Motor neuron (in vitro differentiated cells): ENCODE data around the gene RBM4B. TPM values are rescaled to one million over a fixed set of nuclear protein-coding genes. Genes with fewer than 3 reads are reported as not detected.

ENCODE experiments used
- ATAC-seq, 8 experiments: fragments of 200-7000 bp; cut with Tn5 transposase; replicated peaks in 6 of 8; 2 replicates each; pipeline ENCODE4 v1.8.0; 2021; ENCODE audit warnings: mild to moderate bottlenecking in 8 of 8, moderate library complexity in 8 of 8
- H3K27ac ChIP-seq, 2 donors: fragments of 250-450 bp; sonication (Bioruptor Pico); 2 replicates each; pipeline ENCODE4 v1.9.0; 2021; ENCODE audit warnings: antibody characterized with exemption in 2 of 2, mild to moderate bottlenecking in 2 of 2, moderate library complexity in 1 of 2
- H3K4me1 ChIP-seq, 2 donors: fragments of 250-450 bp; sonication (Bioruptor Pico); replicated peaks in 1 of 2; 2 replicates each; pipeline ENCODE4 v1.6.1; 2021; ENCODE audit warnings: antibody characterized with exemption in 2 of 2, mild to moderate bottlenecking in 2 of 2, moderate library complexity in 1 of 2
- H3K4me3 ChIP-seq, 5 donors: fragments of 250-450 bp; sonication (Bioruptor Pico); 2 replicates each; pipeline ENCODE4 v1.9.0; 2021; ENCODE audit warnings: antibody characterized with exemption in 5 of 5, mild to moderate bottlenecking in 5 of 5, moderate library complexity in 4 of 5
- whole genome bisulfite sequencing, 10 experiments: fragments of 450-650 bp; shearing (Covaris generic); methylation state at CpG; one replicate each; pipeline ENCODE4 v1.0.0; 2022; 5-methylcytosine and 5-hydroxymethylcytosine counted together
- in situ Hi-C, 9 experiments: fragments of 400-800 bp; cut with MboI; loops; one replicate each; pipeline ENCODE4 v1.15.0; 2021; ENCODE audit warnings: low sequenced_read_pairs in 9 of 9, low pct_unique_long_range_greater_than_20kb in 2 of 9; ENCODE audit not compliant: unreplicated experiment in 9 of 9
- total RNA-seq, 8 experiments: library from RNA; unstranded; fragments of 300-600 nt; gene quantifications; 2 replicates each; pipeline versions ENCODE4 v1.2.3 to v1.2.4, GENCODE V29; 2022

The RBM4B gene
- total RNA-seq, 8 experiments from 2014 or later, result 14.9 to 59.5 (median 47.7) TPM

DNA sequence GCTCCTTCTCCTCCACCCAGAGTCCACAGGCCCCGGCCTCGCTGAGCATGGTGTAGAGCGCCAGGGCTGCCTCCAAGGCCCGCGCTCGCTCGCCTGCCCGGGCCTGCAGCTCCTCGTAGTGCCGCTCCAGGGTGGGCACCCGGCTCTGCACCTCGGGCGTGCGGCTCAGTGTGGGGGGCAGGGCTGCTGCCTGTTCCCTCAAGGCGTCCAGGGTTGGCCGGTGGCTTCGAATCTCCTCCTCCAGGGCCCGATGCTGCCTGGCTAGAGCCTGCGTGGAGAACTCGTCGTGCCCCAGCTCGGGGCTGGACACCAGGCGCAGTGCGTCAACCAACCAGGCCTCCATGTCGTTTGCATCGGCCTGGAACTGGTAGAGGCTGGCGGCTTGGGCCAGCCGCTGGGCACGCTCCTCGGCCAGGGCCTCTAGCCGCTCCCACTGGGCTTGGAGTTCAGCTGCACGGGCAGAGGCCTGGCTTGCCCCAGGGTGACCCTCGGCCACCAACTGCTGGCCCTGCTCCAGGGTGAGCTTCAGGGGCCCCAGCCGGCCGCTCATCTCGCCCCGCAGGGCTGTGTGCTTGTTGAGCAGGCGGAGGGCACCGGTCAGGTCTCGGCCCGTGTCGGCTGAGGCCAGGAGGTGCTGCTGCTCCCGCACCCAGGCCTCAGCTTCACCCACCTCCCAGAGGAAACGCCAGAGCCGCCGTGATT, 27.1 kb upstream of the RBM4B start:
- peak in 2 of 8 experiments; percentile 9 to 22 for ATAC-seq
- WGBS, 10 experiments, result 80 to 100% (median 97%) methylated on average over 3 to 11 of the region's 46 CpGs; no CpG with 5 or more reads in 6 of the 10 experiments
- Histone ChIP-seq H3K4me1 (no peaks in the 10 kb centered on the region), H3K4me3 (no peak overlapping the region), H3K27ac (no peak overlapping the region)
- in situ Hi-C loops, result loop anchor here in 1 of 9 experiments (25.0 kb wide), 1 partner anchor 107 kb away; no protein-coding TSS in a partner anchor

DNA sequence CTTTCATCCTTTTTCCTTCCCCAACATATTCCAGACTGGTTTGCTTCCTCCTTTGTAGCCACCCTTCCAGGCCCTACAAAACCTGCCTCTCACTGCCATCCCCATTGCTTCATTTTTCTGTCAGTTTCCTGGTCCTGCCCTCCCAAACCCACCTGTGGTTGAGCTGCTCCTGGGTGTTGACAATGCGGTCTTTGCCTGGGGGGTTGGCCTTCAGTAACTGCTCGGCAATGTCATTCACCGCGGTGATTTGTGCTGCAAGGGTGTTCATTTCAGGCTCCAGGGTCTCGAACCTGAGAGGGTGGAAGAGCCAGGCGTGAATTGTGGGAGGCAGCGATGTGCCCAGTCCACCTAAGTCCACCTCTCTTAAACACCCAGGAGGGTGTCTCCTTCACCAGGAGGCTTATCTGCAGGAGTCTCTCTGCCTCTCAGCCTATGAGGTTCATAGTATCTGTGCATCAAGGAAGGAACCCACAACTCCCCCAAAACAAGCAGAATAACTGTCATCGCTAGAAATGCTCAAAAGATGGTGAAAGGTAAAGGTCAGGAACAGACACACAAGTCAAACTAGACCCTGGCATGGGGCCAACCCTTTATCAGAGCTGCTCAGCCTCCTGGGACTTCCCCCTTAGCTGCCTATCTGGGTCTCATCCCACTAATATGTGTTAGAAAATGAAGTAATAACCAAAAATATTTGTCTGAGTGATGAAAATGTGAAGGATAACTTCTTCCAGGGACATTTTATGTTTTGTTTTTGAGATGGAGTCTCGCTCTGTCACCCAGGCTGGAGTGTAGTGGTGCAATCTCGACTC, 23.9 kb upstream of the RBM4B start:
- H3K4me3 ChIP-seq, result no peak overlapping the region
- WGBS, 10 experiments, result 84 to 100% (median 100%) methylated on average over 1 to 9 of the region's 10 CpGs; no CpG with 5 or more reads in 1 of the 10 experiments
- ATAC-seq, result no peak
- in situ Hi-C loops, result loop anchor here in 1 of 9 experiments (25.0 kb wide), 1 partner anchor 111 kb away; no protein-coding TSS in a partner anchor
- no peaks in the 10 kb centered on the region for H3K4me1 ChIP-seq
- no peak overlapping the region for H3K27ac ChIP-seq

DNA sequence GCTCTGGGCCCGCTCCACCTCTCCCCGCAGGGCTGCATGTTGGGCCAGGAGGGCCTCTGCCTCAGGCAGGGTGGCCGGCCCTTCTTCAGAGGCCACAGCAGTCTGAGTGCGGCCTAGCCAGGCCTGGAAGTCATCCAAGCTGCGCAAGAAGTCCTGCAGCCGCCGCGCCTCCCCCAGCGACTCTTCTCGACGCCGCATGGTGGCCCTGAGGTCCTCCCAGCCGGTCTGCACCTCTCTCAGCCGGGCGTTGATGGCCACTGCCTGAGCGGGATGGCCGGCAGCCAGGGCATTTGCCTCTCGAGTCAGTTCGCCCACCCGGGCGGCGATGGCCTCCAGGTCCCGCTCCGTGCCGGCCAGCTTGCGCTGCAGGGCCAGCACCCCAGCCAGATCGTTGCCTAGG, 23.1 kb upstream of the RBM4B start:
- Histone ChIP-seq H3K4me3 (no peak overlapping the region), H3K27ac (no peak overlapping the region), H3K4me1 (no peaks in the 10 kb centered on the region)
- 84 to 100% (median 90%) methylated on average over 3 to 11 of the region's 27 CpGs; no CpG with 5 or more reads in 6 of the 10 experiments for WGBS, 10 experiments
- in situ Hi-C loops, result loop anchor here in 1 of 9 experiments (25.0 kb wide), 1 partner anchor 112 kb away; no protein-coding TSS in a partner anchor
- ATAC-seq, result no peak

DNA sequence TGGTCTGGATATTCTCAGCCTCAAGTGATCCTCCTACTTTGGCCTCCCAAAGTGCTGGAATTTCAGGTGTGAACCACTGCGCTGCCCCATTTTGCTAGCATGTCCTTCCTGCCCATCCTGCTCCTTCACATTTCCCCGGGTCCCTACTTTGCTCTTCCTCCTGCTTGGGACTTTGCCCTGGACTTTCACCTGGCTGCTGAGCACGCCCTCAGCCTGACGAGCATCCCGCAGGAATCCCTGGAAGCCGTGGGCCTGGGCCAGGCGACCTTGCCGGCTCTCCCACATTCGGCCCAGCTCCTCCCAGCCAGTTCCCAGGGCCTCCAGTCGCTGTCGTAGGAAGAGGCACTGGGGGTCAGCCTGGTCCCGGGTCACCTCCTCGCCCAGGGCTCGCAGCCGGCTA, 22.6 kb upstream of the RBM4B start:
- WGBS, 10 experiments, result 0 to 100% (median 94%) methylated on average over 1 to 8 of the region's 15 CpGs; no CpG with 5 or more reads in 3 of the 10 experiments
- ATAC-seq, result no peak
- no peak overlapping the region for H3K4me3 ChIP-seq
- no peak overlapping the region for H3K27ac ChIP-seq
- H3K4me1 ChIP-seq, result no peaks in the 10 kb centered on the region
- in situ Hi-C loops, result loop anchor here in 1 of 9 experiments (25.0 kb wide), 1 partner anchor 112 kb away; no protein-coding TSS in a partner anchor

DNA sequence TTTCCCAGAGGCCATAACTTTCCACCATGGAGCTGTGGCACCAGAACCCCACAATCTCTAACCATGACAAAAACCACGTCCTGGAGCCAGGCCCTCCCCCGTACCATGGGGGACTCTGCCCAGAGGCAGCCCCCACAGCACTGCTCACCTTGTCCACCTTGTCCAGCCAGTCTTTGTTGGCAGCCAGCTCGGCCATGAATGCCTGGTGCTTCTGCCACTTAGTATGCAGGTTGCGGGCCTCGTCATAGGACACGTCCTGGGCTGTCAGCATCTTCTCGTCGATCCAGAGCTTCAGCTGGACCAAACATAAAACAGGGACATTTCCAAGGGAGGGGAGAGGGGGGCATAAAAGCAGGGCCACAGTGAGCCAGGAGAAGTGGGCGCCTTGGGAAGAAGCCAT, 20.8 kb upstream of the RBM4B start:
- Histone ChIP-seq H3K4me1 (no peaks in the 10 kb centered on the region), H3K27ac (no peak overlapping the region), H3K4me3 (no peak overlapping the region)
- 91 to 98% methylated on average over 4 to 7 of the region's 9 CpGs; no CpG with 5 or more reads in 8 of the 10 experiments for WGBS, 10 experiments
- in situ Hi-C loops, result loop anchor here in 5 of 9 experiments (10.0 to 25.0 kb wide), 2 partner anchors 136 to 286 kb away; partner anchors contain the start of gene NPAS4 (in 3 of the 5)
- ATAC-seq, result no peak

DNA sequence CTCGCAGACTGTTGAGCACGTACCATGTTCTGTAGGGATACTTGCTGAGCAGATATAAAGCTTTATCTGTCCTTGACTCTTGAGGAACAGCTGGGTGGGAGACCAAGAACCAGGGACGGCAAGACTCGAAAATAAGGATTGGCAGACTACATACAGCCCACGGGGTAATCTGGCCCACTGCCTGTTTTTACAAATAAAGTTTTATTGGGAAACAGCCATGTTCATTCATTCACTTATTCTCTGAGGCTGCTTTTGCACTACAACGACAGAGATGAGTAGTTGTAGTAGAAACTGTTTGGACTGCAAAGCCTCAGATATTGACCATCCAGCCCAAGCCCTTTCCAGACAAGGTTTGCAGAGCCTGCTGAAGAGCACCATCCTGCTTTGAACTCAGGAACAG, 20.3 kb upstream of the RBM4B start:
- no peak overlapping the region for H3K4me3 ChIP-seq
- H3K4me1 ChIP-seq, result no peaks in the 10 kb centered on the region
- WGBS, 10 experiments, result 59 to 100% (median 84%) methylated on average over 1 to 6 of the region's 6 CpGs; no CpG with 5 or more reads in 1 of the 10 experiments
- no peak overlapping the region for H3K27ac ChIP-seq
- in situ Hi-C loops, result loop anchor here in 5 of 9 experiments (10.0 to 25.0 kb wide), 2 partner anchors 137 to 286 kb away; partner anchors contain the start of gene NPAS4 (in 3 of the 5)
- no peak for ATAC-seq

DNA sequence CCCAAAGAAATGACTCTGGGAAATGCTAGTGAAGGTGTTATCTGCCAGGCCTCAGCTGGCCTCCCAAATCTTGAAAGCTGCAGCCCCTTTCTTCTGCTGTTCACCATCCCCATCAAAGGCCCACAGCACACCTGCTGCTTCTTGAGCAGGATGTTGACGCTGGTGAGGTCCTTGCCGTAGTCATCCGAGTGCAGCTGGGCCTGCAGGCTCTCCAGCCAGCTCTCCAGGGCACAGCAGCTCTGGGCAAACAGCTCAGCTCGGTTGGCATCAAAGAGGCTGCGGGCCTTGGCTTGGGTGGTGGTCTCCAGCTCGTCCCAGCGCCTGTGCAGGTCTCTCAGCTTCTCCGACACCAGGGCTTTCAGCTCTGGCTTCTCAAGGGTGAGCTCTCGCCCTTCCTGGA, 18.5 kb upstream of the RBM4B start:
- in situ Hi-C loops, result loop anchor here in 5 of 9 experiments (10.0 to 25.0 kb wide), 2 partner anchors 139 to 284 kb away; partner anchors contain the start of gene NPAS4 (in 3 of the 5)
- Histone ChIP-seq H3K4me3 (no peak overlapping the region), H3K4me1 (no peaks in the 10 kb centered on the region), H3K27ac (no peak overlapping the region)
- ATAC-seq, result no peak
- WGBS, 10 experiments, result 40 to 96% (median 70%) methylated on average over 1 to 5 of the region's 9 CpGs; no CpG with 5 or more reads in 5 of the 10 experiments

DNA sequence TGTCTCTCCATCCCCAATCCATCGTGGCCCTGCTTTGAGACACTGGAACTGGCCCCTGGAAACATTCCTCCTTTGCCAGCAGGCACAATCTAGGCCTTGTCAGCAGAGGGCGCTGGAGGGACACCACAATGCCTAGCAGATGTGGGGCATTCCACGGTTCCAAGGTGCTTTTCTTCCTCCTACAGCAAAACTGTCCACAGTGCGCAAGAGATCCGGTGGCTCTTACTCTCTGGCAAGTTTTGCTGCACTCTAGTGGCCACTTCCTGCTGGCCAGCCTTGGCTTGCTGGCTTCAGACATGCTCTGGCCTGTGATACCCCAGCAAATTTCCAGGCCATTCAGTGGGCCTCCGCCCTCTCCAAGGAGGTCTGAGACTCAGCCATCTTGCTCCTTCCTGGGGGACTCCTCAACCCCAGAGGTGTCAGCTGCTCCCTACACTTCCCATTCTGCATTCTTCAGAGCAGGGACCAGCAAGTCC, 17.1 kb upstream of the RBM4B start:
- 0 to 67% (median 7%) methylated on average over 1 to 6 of the region's 6 CpGs; no CpG with 5 or more reads in 3 of the 10 experiments for WGBS, 10 experiments
- Histone ChIP-seq H3K27ac (no peak overlapping the region), H3K4me3 (no peak overlapping the region), H3K4me1 (no peaks in the 10 kb centered on the region)
- peak; percentile 94 to 99 (median 98) for ATAC-seq
- in situ Hi-C loops, result loop anchor here in 6 of 9 experiments (5.0 to 25.0 kb wide), 3 partner anchors 138 to 282 kb away; partner anchors contain the start of gene NPAS4 (in 3 of the 6)

DNA sequence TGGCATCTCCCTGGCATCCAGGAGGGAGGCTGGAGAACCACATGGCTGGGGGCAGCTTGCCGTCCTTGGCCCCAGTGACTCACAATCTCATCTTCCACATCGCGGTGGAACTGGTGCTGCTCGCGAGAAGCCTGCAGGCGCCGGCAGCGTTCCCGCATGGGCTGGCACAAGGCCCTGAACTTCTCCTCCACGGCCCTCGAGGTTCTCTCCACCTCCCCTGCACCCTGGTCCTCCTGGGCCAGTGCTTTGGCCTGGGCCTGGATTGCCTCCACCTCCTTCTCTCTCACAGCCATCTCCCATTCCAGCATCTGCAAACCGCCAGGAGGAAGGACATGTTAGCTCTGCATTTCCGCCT, 16.3 kb upstream of the RBM4B start:
- no peak for ATAC-seq
- 83 to 96% (median 88%) methylated on average over 2 to 8 of the region's 13 CpGs; no CpG with 5 or more reads in 5 of the 10 experiments for WGBS, 10 experiments
- H3K4me1 ChIP-seq, result no peaks in the 10 kb centered on the region
- no peak overlapping the region for H3K4me3 ChIP-seq
- in situ Hi-C loops, result loop anchor here in 6 of 9 experiments (5.0 to 25.0 kb wide), 3 partner anchors 138 to 282 kb away; partner anchors contain the start of gene NPAS4 (in 3 of the 6)
- H3K27ac ChIP-seq, result no peak overlapping the region

DNA sequence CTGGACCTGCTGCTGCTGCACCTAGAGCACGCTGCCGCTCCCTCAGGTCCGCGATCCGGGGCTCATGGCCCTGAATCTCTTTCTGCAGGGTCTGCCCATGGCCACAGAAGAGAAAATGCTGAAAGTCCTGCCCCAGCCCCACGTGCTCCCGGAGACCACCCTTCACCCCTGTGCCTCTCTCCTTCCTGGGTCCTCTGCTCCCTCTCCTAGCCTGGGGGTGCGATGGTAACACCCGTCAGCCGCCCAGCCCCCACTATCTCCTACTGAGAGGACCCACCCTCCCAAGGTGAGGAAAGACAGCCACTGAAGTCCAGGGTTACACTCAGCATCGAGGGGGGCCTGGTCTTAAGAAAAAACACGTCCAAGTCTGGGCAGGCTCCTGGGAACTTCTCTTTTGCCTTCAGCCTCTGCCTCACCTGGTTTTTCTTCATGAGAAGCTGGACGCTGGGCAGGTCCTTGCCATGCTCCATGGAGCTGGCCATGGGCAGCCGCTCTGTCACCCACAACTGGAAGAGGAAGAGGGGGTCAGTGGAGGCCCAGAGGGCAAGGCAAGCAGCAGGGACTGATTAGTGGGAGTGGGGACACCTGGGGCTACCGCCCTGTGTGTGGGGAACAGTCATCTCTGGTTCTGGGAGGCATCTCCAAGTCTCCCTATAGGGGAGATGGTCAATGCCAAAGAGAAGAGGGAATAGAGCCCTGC, 15.8 kb upstream of the RBM4B start:
- Histone ChIP-seq H3K27ac (no peak overlapping the region), H3K4me3 (no peak overlapping the region), H3K4me1 (no peaks in the 10 kb centered on the region)
- WGBS, 10 experiments, result 60 to 100% (median 75%) methylated on average over 1 to 8 of the region's 15 CpGs; no CpG with 5 or more reads in 5 of the 10 experiments
- no peak for ATAC-seq
- in situ Hi-C loops, result loop anchor here in 6 of 9 experiments (5.0 to 25.0 kb wide), 3 partner anchors 139 to 281 kb away; partner anchors contain the start of gene NPAS4 (in 3 of the 6)

DNA sequence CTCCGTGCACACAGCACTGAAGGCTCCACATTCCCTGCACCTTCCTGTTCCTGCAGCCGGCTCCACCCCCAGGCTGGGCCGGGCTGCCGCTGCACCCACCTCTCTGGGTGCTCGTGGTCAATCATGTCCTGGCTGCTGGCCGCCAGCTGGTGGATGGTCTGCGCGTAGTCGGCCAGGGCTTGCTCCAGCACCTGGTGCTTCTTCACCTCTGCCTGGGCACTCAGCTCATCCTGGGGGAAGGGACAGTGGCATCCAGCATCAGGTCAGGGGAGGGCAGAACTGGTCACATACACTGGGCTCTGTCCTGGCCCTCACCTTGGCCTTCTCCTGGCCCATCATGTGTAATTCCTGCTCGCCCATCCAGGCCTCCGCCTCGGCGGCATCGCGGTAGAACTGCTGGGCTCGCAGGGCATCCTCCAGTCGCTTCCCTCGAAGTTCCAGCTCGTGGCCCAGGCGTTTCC, 15.2 kb upstream of the RBM4B start:
- ATAC-seq, result no peak
- H3K4me3 ChIP-seq, result no peak overlapping the region
- H3K27ac ChIP-seq, result no peak overlapping the region
- 50 to 100% (median 91%) methylated on average over 1 to 11 of the region's 20 CpGs; no CpG with 5 or more reads in 4 of the 10 experiments for WGBS, 10 experiments
- in situ Hi-C loops, result loop anchor here in 6 of 9 experiments (5.0 to 25.0 kb wide), 3 partner anchors 139 to 281 kb away; partner anchors contain the start of gene NPAS4 (in 3 of the 6)
- H3K4me1 ChIP-seq, result no peaks in the 10 kb centered on the region

DNA sequence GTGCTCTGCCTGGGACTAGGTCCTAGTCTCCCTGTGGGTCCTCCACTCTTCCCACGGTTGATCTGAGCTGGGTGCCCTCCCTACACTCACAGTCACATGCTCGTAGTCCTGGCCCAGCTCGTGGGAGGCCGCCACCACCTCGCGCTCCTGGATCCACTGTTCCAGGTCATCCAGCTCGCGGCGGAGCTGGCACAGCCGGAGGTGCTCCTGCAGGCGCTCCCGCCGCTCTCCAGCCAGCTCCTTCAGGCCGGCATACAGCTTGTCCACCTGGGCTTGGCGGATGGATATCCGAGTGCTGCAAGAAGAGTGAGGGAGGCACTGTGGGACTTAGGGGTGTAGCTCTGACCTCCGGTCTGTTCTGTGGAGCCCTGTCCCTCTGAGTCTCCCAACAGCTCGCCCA, 14.8 kb upstream of the RBM4B start:
- no peaks in the 10 kb centered on the region for H3K4me1 ChIP-seq
- no peak overlapping the region for H3K4me3 ChIP-seq
- 0 to 100% (median 100%) methylated on average over 1 to 9 of the region's 18 CpGs; no CpG with 5 or more reads in 5 of the 10 experiments for WGBS, 10 experiments
- ATAC-seq, result no peak
- H3K27ac ChIP-seq, result no peak overlapping the region
- in situ Hi-C loops, result loop anchor here in 6 of 9 experiments (5.0 to 25.0 kb wide), 3 partner anchors 140 to 280 kb away; partner anchors contain the start of gene NPAS4 (in 3 of the 6)
